Body of pancreas (tissue), 4 donors: ENCODE measurements around the gene PTPRN2. TPM values are rescaled to one million over a fixed set of nuclear protein-coding genes. Genes with fewer than 3 reads are reported as not detected.
A peak's percentile ranks its signal among the peaks of the same experiment; 100 is the strongest.

Experiments
- ATAC-seq: fragments of 150-250 bp; one replicate; pipeline ENCODE4 v1.9.1; 2016
- DNase-seq, 4 donors: peaks; one replicate each; pipeline ENCODE4 v3.0.0-alpha.2; 2019
- H3K27ac ChIP-seq, 4 donors: fragments of 200-600 bp; sonication (generic); 1 replicate in 3 of 4; 2 replicates in 1 of 4; pipeline versions ENCODE4 v1.5.1 to v1.6.1; 2016 to 2019; ENCODE audit warnings: mild to moderate bottlenecking in 1 of 4, mixed read lengths in 1 of 4, moderate library complexity in 1 of 4
- H3K27me3 ChIP-seq, 2 donors: fragments of 200-600 bp; sonication (generic); one replicate each; pipeline ENCODE4 v1.6.0; 2016; ENCODE audit warnings: mild to moderate bottlenecking in 1 of 2
- H3K36me3 ChIP-seq, 2 donors: fragments of 200-600 bp; sonication (generic); replicated peaks in 1 of 2; 2 replicates each; pipeline ENCODE4 v1.5.1; 2016; ENCODE audit warnings: low read depth in 2 of 2; ENCODE audit not compliant: insufficient read depth in 1 of 2
- H3K4me1 ChIP-seq: fragments of 200-600 bp; sonication (generic); one replicate; pipeline ENCODE4 v1.6.0; 2016
- H3K4me3 ChIP-seq, 2 donors: fragments of 200-600 bp; sonication (generic); 1 replicate in 1 of 2; 2 replicates in 1 of 2; pipeline ENCODE4 v1.5.1; 2016 to 2019
- H3K9me3 ChIP-seq, 3 donors: fragments of 200-600 bp; sonication (generic); 1 replicate in 2 of 3; 2 replicates in 1 of 3; pipeline ENCODE4 v1.5.1; 2016
- CTCF ChIP-seq, 7 experiments: fragments of 450-650 bp in 4 of 7; fragments of 200-600 bp in 3 of 7; sonication (generic) in 3 of 7; IDR thresholded peaks; one replicate each; pipeline ENCODE4 v1.5.1; 2016 to 2019; ENCODE audit warnings: antibody characterized with exemption in 7 of 7
- POLR2A ChIP-seq, 3 donors: fragments of 450-650 bp; IDR thresholded peaks; one replicate each; pipeline ENCODE4 v1.6.1; 2016; ENCODE audit warnings: antibody characterized with exemption in 3 of 3, mild to moderate bottlenecking in 2 of 3
- WGBS, 2 donors: methylation state at CpG; one replicate each; pipeline ENCODE4 v1.1.5; 2017; 5-methylcytosine and 5-hydroxymethylcytosine counted together
- intact Hi-C: fragments of 100-400 bp; cut with DNase I; formaldehyde crosslinking; loops from one replicate; pipeline ENCODE4 v1.15.1; 2023
- total RNA-seq, 2 donors: library from RNA; depleted of rRNA; stranded (reverse); fragments of >200 nt; gene quantifications; one replicate each; pipeline ENCODE4 v1.1.0, GENCODE V29; 2016

The PTPRN2 gene
- total RNA-seq, 2 donors from 2014 or later, result 31.6 to 76.1 TPM

- ATAC-seq, result peak; percentile 48
- DNase-seq, result peak in 2 of 4 donors; percentile 35 to 46
These were observed 37.8 kb downstream of the PTPRN2 start for GRCh38 chr7:158549616-158550393.

GRCh38 chr7:158549176-158549615, 38.4 kb downstream of the PTPRN2 start:
- Histone ChIP-seq H3K4me3 (no peak overlapping the region), H3K27me3 (no peaks in the 10 kb centered on the region), H3K4me1 (no peaks in the 10 kb centered on the region), H3K9me3 (no peaks in the 10 kb centered on the region), H3K27ac (no peak overlapping the region), H3K36me3 (no peaks in the 10 kb centered on the region)
- no peak for DNase-seq
- TF ChIP-seq CTCF (IDR thresholded peaks at IDR 0.05), result no peak
- no peak for TF ChIP-seq POLR2A (IDR thresholded peaks at IDR 0.05)
- 66 to 85% methylated on average over 15 to 22 of the region's 22 CpGs for WGBS, 2 donors
- peak; percentile 6 for ATAC-seq
- intact Hi-C loops, result no loop called here

More at GRCh38 chr7:158549616-158550393, 37.8 kb downstream of the PTPRN2 start:
- no peaks in the 10 kb centered on the region for H3K36me3 ChIP-seq
- 80 to 84% methylated on average over 20 to 36 of the region's 36 CpGs for WGBS, 2 donors
- H3K27ac ChIP-seq, result no peak overlapping the region
- no peaks in the 10 kb centered on the region for H3K9me3 ChIP-seq
- no peaks in the 10 kb centered on the region for H3K27me3 ChIP-seq
- no peak overlapping the region for H3K4me3 ChIP-seq
- intact Hi-C loops, result no loop called here
- TF ChIP-seq POLR2A (IDR thresholded peaks at IDR 0.05), result no peak
- TF ChIP-seq CTCF (IDR thresholded peaks at IDR 0.05), result no peak
- no peaks in the 10 kb centered on the region for H3K4me1 ChIP-seq

- ATAC-seq, result no peak
- 88 to 89% methylated on average over 13 of the region's 14 CpGs for WGBS, 2 donors
- no peak for DNase-seq
These were observed 38.9 kb downstream of the PTPRN2 start for GRCh38 chr7:158548726-158549125.

GRCh38 chr7:158547817-158548216, 39.8 kb downstream of the PTPRN2 start:
- no peaks in the 10 kb centered on the region for H3K9me3 ChIP-seq
- TF ChIP-seq CTCF (IDR thresholded peaks at IDR 0.05) (no peak), POLR2A (IDR thresholded peaks at IDR 0.05) (no peak)
- no peaks in the 10 kb centered on the region for H3K36me3 ChIP-seq
- no peak overlapping the region for H3K4me3 ChIP-seq
- WGBS, 2 donors, result 10 to 70% methylated on average over 2 to 9 of the region's 9 CpGs
- intact Hi-C loops, result no loop called here
- H3K27me3 ChIP-seq, result no peaks in the 10 kb centered on the region
- H3K4me1 ChIP-seq, result no peaks in the 10 kb centered on the region
- DNase-seq (no peak), ATAC-seq (no peak)
- H3K27ac ChIP-seq, result no peak overlapping the region

More at GRCh38 chr7:158548726-158549125, 38.9 kb downstream of the PTPRN2 start:
- Histone ChIP-seq H3K4me1 (no peaks in the 10 kb centered on the region), H3K27ac (no peak overlapping the region), H3K9me3 (no peaks in the 10 kb centered on the region), H3K36me3 (no peaks in the 10 kb centered on the region), H3K4me3 (no peak overlapping the region), H3K27me3 (no peaks in the 10 kb centered on the region)
- intact Hi-C loops, result no loop called here
- no peak for TF ChIP-seq POLR2A (IDR thresholded peaks at IDR 0.05)
- TF ChIP-seq CTCF (IDR thresholded peaks at IDR 0.05), result no peak

GRCh38 chr7:158546626-158547025, 41.0 kb downstream of the PTPRN2 start:
- intact Hi-C loops, result no loop called here
- Histone ChIP-seq H3K9me3 (no peaks in the 10 kb centered on the region), H3K27ac (no peak overlapping the region), H3K27me3 (no peaks in the 10 kb centered on the region), H3K4me1 (no peaks in the 10 kb centered on the region), H3K36me3 (no peaks in the 10 kb centered on the region), H3K4me3 (no peak overlapping the region)
- DNase-seq (no peak), ATAC-seq (no peak)
- TF ChIP-seq CTCF (IDR thresholded peaks at IDR 0.05) (no peak), POLR2A (IDR thresholded peaks at IDR 0.05) (no peak)
- 96 to 100% methylated on average over 2 to 11 of the region's 11 CpGs for WGBS, 2 donors
